ENCODE results near the gene CNTNAP2. TPM values are rescaled to one million over a fixed set of nuclear protein-coding genes. Genes with fewer than 3 reads are reported as not detected.

The CNTNAP2 gene
- total RNA-seq, 1 experiment from 2014 or later, result 0.03 TPM

- Histone ChIP-seq H3K4me1 (ENCODE audit: control insufficient read depth, insufficient read depth, low read length) (no peaks in the 10 kb centered on the region), H3K36me3 (ENCODE audit: control insufficient read depth, insufficient read depth, low read length) (no peaks in the 10 kb centered on the region), H3K9me3 (ENCODE audit: control insufficient read depth, insufficient read depth, low read depth, low read length) (no peaks in the 10 kb centered on the region), H3K27me3 (ENCODE audit: control insufficient read depth, insufficient read depth, low read length) (peaks cover 23% of the 10 kb centered on the region), H3K4me3 (ENCODE audit: low read depth in 2 of 2, low read length in 2 of 2) (no peak overlapping the region), H3K27ac (ENCODE audit: low read length) (no peak overlapping the region)
- BruUV-seq (replicated peaks), result no TSS peak
- ChIA-PET POLR2A (no interaction called here), CTCF (no interaction called here)
- TF ChIP-seq TCF7L2 (IDR thresholded peaks at IDR 0.05; ENCODE audit: low read depth, low read length), result no peak
- no peak for TF ChIP-seq SIN3A (IDR thresholded peaks at IDR 0.05; ENCODE audit: borderline replicate concordance, insufficient read depth, low read depth, low read length)
- no peak for TF ChIP-seq POLR2AphosphoS5 (IDR thresholded peaks at IDR 0.05; ENCODE audit: low read depth, low read length)
- no peak for TF ChIP-seq CTCF (IDR thresholded peaks at IDR 0.05)
- no peak for TF ChIP-seq REST (IDR thresholded peaks at IDR 0.05; ENCODE audit: insufficient read depth in 1 of 2, low read depth in 2 of 2, low read length in 1 of 2)
- intact Hi-C loops (cut with micrococcal nuclease; ENCODE audit: unreplicated experiment), result no loop called here
- no peak for ATAC-seq
- in situ Hi-C loops (cut with HindIII; ENCODE audit: low pct_unique_long_range_greater_than_20kb, low sequenced_read_pairs), result no loop called here
- no peak for DNase-seq (ENCODE audit: low read depth, low spot score)
These were observed 2285.6 kb downstream of the CNTNAP2 start for GRCh38 chr7:148402159-148402558.

- no peaks in the 10 kb centered on the region for H3K9me3 ChIP-seq (ENCODE audit: control insufficient read depth, insufficient read depth, low read depth, low read length)
- H3K36me3 ChIP-seq (ENCODE audit: control insufficient read depth, insufficient read depth, low read length), result no peaks in the 10 kb centered on the region
- no peak overlapping the region for H3K4me3 ChIP-seq (ENCODE audit: low read depth in 2 of 2, low read length in 2 of 2)
- TF ChIP-seq CTCF (IDR thresholded peaks at IDR 0.05), result no peak
- TF ChIP-seq REST (IDR thresholded peaks at IDR 0.05; ENCODE audit: insufficient read depth in 1 of 2, low read depth in 2 of 2, low read length in 1 of 2), result no peak
- TF ChIP-seq TCF7L2 (IDR thresholded peaks at IDR 0.05; ENCODE audit: low read depth, low read length), result no peak
- no peak for TF ChIP-seq SIN3A (IDR thresholded peaks at IDR 0.05; ENCODE audit: borderline replicate concordance, insufficient read depth, low read depth, low read length)
- no peak for TF ChIP-seq POLR2AphosphoS5 (IDR thresholded peaks at IDR 0.05; ENCODE audit: low read depth, low read length)
- no peak overlapping the region for H3K27ac ChIP-seq (ENCODE audit: low read length)
- ChIA-PET POLR2A (no interaction called here), CTCF (no interaction called here)
- intact Hi-C loops (cut with micrococcal nuclease; ENCODE audit: unreplicated experiment), result no loop called here
- no peaks in the 10 kb centered on the region for H3K4me1 ChIP-seq (ENCODE audit: control insufficient read depth, insufficient read depth, low read length)
- no peak for ATAC-seq
- BruUV-seq (replicated peaks), result no TSS peak
- in situ Hi-C loops (cut with HindIII; ENCODE audit: low pct_unique_long_range_greater_than_20kb, low sequenced_read_pairs), result no loop called here
- no peak for DNase-seq (ENCODE audit: low read depth, low spot score)
- peaks cover 16% of the 10 kb centered on the region for H3K27me3 ChIP-seq (ENCODE audit: control insufficient read depth, insufficient read depth, low read length)
These were observed 2286.9 kb downstream of the CNTNAP2 start for GRCh38 chr7:148403466-148403993.
